GM10248 (cell line): ENCODE data around the gene EP400.
A peak's percentile ranks its signal among the peaks of the same experiment; 100 is the strongest.

Experiments used
- CTCF ChIA-PET: fragments of 300-600 bp; sonication (Branson Sonifier 250); formaldehyde crosslinking; extraction: SDS; loops from one replicate; lab custom pipeline; 2021; ENCODE audit warnings: antibody characterized with exemption; lab: Yijun Ruan, JAX
- POLR2A ChIA-PET: fragments of 350-650 bp; sonication (Branson Sonifier 250); formaldehyde crosslinking; extraction: SDS; loops from one replicate; lab custom pipeline; 2020; ENCODE audit warnings: antibody characterized with exemption; lab: Yijun Ruan, JAX
- DNase-seq: peaks from one replicate; pipeline ENCODE4 v3.0.0; 2012; ENCODE audit errors: extremely low spot score
- TF ChIP-seq, protein P1 (sequence below): IDR thresholded peaks from 2 replicates; pipeline ENCODE4 v1.5.1; 2012; ENCODE audit warnings: mild to moderate bottlenecking, low read depth; ENCODE audit errors: extremely low read depth, missing control alignments, control extremely low read depth

EP400 gene, protein sequence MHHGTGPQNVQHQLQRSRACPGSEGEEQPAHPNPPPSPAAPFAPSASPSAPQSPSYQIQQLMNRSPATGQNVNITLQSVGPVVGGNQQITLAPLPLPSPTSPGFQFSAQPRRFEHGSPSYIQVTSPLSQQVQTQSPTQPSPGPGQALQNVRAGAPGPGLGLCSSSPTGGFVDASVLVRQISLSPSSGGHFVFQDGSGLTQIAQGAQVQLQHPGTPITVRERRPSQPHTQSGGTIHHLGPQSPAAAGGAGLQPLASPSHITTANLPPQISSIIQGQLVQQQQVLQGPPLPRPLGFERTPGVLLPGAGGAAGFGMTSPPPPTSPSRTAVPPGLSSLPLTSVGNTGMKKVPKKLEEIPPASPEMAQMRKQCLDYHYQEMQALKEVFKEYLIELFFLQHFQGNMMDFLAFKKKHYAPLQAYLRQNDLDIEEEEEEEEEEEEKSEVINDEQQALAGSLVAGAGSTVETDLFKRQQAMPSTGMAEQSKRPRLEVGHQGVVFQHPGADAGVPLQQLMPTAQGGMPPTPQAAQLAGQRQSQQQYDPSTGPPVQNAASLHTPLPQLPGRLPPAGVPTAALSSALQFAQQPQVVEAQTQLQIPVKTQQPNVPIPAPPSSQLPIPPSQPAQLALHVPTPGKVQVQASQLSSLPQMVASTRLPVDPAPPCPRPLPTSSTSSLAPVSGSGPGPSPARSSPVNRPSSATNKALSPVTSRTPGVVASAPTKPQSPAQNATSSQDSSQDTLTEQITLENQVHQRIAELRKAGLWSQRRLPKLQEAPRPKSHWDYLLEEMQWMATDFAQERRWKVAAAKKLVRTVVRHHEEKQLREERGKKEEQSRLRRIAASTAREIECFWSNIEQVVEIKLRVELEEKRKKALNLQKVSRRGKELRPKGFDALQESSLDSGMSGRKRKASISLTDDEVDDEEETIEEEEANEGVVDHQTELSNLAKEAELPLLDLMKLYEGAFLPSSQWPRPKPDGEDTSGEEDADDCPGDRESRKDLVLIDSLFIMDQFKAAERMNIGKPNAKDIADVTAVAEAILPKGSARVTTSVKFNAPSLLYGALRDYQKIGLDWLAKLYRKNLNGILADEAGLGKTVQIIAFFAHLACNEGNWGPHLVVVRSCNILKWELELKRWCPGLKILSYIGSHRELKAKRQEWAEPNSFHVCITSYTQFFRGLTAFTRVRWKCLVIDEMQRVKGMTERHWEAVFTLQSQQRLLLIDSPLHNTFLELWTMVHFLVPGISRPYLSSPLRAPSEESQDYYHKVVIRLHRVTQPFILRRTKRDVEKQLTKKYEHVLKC (N-terminal part only)

DNA sequence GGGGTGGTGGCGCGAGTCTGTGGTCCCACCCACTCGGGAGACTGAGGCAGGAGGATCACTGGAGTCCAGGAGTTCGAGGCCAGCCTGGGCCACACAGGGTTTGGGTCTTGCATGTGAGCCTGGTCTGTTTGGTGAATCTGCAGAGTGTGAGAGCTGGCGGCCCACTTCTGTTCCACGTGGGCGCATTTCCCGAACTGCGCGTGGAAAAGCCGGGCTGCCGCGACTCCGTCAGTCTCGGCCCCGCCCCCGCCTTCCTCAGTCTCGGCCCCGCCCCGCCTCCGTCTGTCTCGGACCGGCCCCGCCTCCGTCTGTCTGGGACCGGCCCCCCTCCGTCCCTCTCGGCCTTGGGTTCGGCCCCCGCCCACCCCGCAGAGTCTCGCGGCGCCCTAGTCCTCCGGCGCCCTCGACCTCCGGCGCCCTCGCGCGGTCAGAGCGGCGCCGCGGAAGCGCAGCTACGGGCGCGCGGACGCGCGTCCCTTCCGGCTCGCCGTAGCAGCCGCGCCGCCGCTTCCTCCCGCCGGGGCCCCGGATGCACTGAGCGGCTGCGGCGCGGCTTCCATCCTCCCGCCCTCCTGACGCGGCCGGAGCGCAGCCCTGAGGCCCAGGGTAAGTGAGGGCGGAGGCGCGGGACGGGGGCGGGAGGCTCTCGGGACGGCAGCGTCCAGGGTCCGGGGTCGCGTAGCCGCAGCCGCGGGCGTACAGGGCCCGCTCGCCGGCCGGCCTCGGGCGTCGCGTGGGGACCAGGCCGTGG lies at the start of gene EP400:
Gene EP400 (plus strand): TSS at position 512 of the 751 bp plus-strand sequence. CDS start 10,678 bp downstream, outside the sequence.
- peak; percentile 99 for DNase-seq
- ChIA-PET POLR2A (interaction anchor here (0.7 to 1.1 kb wide), 3 partner anchors 10 to 949 kb away, joined by 3 to 5 read pairs (median 4); no protein-coding TSS in a partner anchor), CTCF (interaction anchor here (0.6 to 2.9 kb wide), 9 partner anchors 9 to 848 kb away, joined by 3 to 15 read pairs (median 3); no protein-coding TSS in a partner anchor)
- TF ChIP-seq, protein P1, sequence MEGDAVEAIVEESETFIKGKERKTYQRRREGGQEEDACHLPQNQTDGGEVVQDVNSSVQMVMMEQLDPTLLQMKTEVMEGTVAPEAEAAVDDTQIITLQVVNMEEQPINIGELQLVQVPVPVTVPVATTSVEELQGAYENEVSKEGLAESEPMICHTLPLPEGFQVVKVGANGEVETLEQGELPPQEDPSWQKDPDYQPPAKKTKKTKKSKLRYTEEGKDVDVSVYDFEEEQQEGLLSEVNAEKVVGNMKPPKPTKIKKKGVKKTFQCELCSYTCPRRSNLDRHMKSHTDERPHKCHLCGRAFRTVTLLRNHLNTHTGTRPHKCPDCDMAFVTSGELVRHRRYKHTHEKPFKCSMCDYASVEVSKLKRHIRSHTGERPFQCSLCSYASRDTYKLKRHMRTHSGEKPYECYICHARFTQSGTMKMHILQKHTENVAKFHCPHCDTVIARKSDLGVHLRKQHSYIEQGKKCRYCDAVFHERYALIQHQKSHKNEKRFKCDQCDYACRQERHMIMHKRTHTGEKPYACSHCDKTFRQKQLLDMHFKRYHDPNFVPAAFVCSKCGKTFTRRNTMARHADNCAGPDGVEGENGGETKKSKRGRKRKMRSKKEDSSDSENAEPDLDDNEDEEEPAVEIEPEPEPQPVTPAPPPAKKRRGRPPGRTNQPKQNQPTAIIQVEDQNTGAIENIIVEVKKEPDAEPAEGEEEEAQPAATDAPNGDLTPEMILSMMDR = peak; percentile 93

- CTCF ChIA-PET = interaction anchor here (1.2 kb wide), 1 partner anchor 49 kb away, joined by 3 read pairs; the partner anchor contains the start of gene EP400
- no peak for DNase-seq
- TF ChIP-seq, protein P1 = no peak
- POLR2A ChIA-PET = no interaction called here
Measured at GRCh38 chr12:131900397-131900796, 49.3 kb upstream of the EP400 start.

DNA sequence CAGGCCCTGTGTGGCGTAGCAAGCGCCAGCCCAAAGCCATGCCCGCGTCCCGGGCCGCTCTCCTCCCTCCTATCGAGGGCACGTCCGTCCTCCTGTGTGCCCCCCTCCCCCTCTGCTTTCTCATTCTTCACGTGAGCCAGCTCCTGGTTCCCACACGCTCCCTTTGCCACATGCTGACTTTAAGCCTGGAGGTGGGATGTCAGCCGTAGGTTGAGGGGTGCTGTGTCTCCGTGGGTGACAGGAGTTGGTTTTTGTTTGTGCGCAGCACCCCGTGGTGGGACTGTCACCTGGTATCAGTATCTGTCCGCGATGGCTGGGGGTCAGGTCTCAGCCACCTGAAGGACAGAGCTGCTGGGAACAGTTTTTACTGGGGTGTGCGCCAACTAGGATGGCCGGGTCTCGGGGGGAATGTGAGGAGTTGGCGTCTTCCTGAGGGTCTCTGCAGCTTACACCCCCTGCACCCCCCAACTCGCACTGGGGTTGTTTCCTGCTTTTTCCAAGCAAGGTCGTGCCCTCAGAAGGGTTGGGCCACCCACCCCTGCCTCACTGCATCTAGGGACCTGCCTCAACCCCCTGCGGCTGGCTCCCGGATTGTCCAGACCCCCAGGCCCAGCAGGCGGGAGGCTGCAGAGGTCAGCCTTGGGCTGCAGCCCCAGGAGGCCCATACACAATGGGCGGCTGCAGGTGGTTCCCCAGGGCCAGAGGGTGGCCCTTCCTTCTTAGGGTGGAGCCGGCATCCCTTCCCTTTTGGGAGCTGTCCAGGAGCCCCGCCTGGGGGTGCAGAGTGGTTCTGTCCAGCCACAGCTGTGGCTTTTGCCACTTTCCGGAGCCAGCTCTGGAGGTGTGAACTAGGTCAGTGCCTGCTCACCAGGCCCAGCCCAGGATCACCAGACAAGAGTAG lies 48.1 kb upstream of the EP400 start:
- DNase-seq = no peak
- POLR2A ChIA-PET = no interaction called here
- CTCF ChIA-PET = no interaction called here
- TF ChIP-seq, protein P1 = no peak

- POLR2A ChIA-PET = interaction anchor here (0.5 kb wide), 1 partner anchor 94 kb away, joined by 4 read pairs; no protein-coding TSS in a partner anchor
- CTCF ChIA-PET = no interaction called here
- no peak for DNase-seq
- TF ChIP-seq, protein P1 = no peak
Measured at GRCh38 chr12:131902332-131903241, 47.2 kb upstream of the EP400 start.
